H1 (cell line): Measurements from ENCODE around the gene PLEKHN1. TPM values are rescaled to one million over a fixed set of nuclear protein-coding genes. Genes with fewer than 3 reads are reported as not detected.

Source experiments
- CTCF ChIA-PET: fragments of 300-600 bp; sonication (Branson Sonifier 250); formaldehyde crosslinking; loops from one replicate; lab custom pipeline; 2021; ENCODE audit not compliant: partially characterized antibody; lab: Charles Lee
- POLR2A ChIA-PET: fragments of 300-600 bp; sonication (Branson Sonifier 250); formaldehyde crosslinking; loops from one replicate; lab custom pipeline; 2021; ENCODE audit warnings: inconsistent platforms; ENCODE audit not compliant: partially characterized antibody; lab: Charles Lee
- DNase-seq, 2 experiments: peaks; one replicate each; pipeline versions ENCODE4 v3.0.0 to v3.0.0-alpha.2; 2010 to 2022; ENCODE audit warnings: low spot score in 2 of 2, low read depth in 1 of 2, mixed read lengths in 1 of 2
- FAIRE-seq: peaks from 2 replicates; lab custom pipeline; 2011; peaks lifted over from hg19 to GRCh38; lab: Jason Lieb, UNC
- H2AFZ ChIP-seq: 2 replicates; pipeline ENCODE4 v1.8.1; 2012; ENCODE audit warnings: low read length, inconsistent platforms
- H2AK5ac ChIP-seq: 2 replicates; pipeline ENCODE4 v1.6.1; 2013; ENCODE audit warnings: low read depth, low read length
- H2BK120ac ChIP-seq: replicated peaks from 2 replicates; pipeline ENCODE3; 2013; ENCODE audit warnings: low read depth, low read length, inconsistent platforms
- H2BK12ac ChIP-seq: 2 replicates; pipeline ENCODE4 v1.6.1; 2013; ENCODE audit warnings: low read depth, low read length
- H2BK15ac ChIP-seq: 2 replicates; pipeline ENCODE4 v1.6.1; 2013; ENCODE audit warnings: low read length
- H2BK20ac ChIP-seq: 2 replicates; pipeline ENCODE4 v1.6.1; 2013; ENCODE audit warnings: low read length
- H2BK5ac ChIP-seq: 2 replicates; pipeline ENCODE4 v1.6.1; 2013; ENCODE audit warnings: low read depth, low read length
- H3K14ac ChIP-seq: 2 replicates; pipeline ENCODE4 v1.6.1; 2013; ENCODE audit warnings: inconsistent platforms; ENCODE audit not compliant: insufficient read length
- H3K18ac ChIP-seq: 2 replicates; pipeline ENCODE4 v1.6.1; 2013; ENCODE audit warnings: low read length; ENCODE audit errors: extremely low read depth
- H3K23ac ChIP-seq: 2 replicates; pipeline ENCODE4 v1.6.1; 2013; ENCODE audit warnings: inconsistent platforms; ENCODE audit not compliant: insufficient read length
- H3K23me2 ChIP-seq: 2 replicates; pipeline ENCODE4 v1.6.1; 2013; ENCODE audit warnings: low read depth, low read length
- H3K27ac ChIP-seq: 2 replicates; pipeline ENCODE4 v1.6.1; 2011; ENCODE audit warnings: low read depth, low read length, inconsistent platforms
- H3K27me3 ChIP-seq, 4 experiments: replicated peaks in 1 of 4; 1 replicate in 1 of 4; 2 replicates in 3 of 4; pipeline versions ENCODE4 v1.6.1 to v1.8.1; 2011 to 2013; ENCODE audit warnings: low read length in 3 of 4, mild to moderate bottlenecking in 3 of 4, inconsistent platforms in 2 of 4, mixed read lengths in 2 of 4, moderate library complexity in 1 of 4; ENCODE audit not compliant: control insufficient read depth in 3 of 4, insufficient read depth in 3 of 4; ENCODE audit errors: extremely low read depth in 1 of 4
- H3K36me3 ChIP-seq, 4 experiments: 2 replicates each; pipeline versions ENCODE4 v1.6.1 to v1.8.1; 2011 to 2013; ENCODE audit warnings: mild to moderate bottlenecking in 4 of 4, low read length in 3 of 4, moderate library complexity in 2 of 4, control low read depth in 1 of 4, inconsistent platforms in 1 of 4; ENCODE audit not compliant: insufficient read depth in 4 of 4, control insufficient read depth in 2 of 4
- H3K4ac ChIP-seq: replicated peaks from 2 replicates; pipeline ENCODE3; 2013; ENCODE audit warnings: low read length, low read depth, mixed read lengths, inconsistent platforms; ENCODE audit not compliant: insufficient read length
- H3K4me1 ChIP-seq, 4 experiments: replicated peaks in 1 of 4; 1 replicate in 1 of 4; 2 replicates in 3 of 4; pipeline versions ENCODE4 v1.6.1 to v1.8.1; 2011 to 2013; ENCODE audit warnings: low read length in 3 of 4, inconsistent platforms in 2 of 4, mixed read lengths in 1 of 4; ENCODE audit not compliant: insufficient read depth in 4 of 4, control insufficient read depth in 3 of 4
- H3K4me2 ChIP-seq, 2 experiments: 2 replicates each; pipeline versions ENCODE4 v1.6.1 to v1.8.1; 2011 to 2013; ENCODE audit warnings: low read depth in 2 of 2, low read length in 2 of 2, control low read depth in 1 of 2, inconsistent platforms in 1 of 2, mild to moderate bottlenecking in 1 of 2; ENCODE audit not compliant: insufficient read depth in 1 of 2
- H3K4me3 ChIP-seq, 4 experiments: fragments of 200-600, 300-600 bp in 1 of 4; sonication (generic), shearing (Covaris generic), sonication (Bioruptor Twin) in 1 of 4; 2 replicates each; pipeline versions ENCODE4 v1.5.1 to v1.8.1; 2011 to 2016; ENCODE audit warnings: low read length in 4 of 4, low read depth in 3 of 4, control low read depth in 2 of 4, inconsistent platforms in 2 of 4, mild to moderate bottlenecking in 2 of 4, mixed read lengths in 1 of 4, moderate library complexity in 1 of 4; ENCODE audit not compliant: insufficient read depth in 2 of 4; ENCODE audit errors: extremely low read depth in 1 of 4
- H3K56ac ChIP-seq: replicated peaks from 2 replicates; pipeline ENCODE3; 2013; ENCODE audit warnings: low read depth, mild to moderate bottlenecking, mixed read lengths, low read length, inconsistent platforms; ENCODE audit not compliant: insufficient read length
- H3K79me1 ChIP-seq: 2 replicates; pipeline ENCODE4 v1.6.1; 2013; ENCODE audit warnings: low read depth, low read length, control low read depth
- H3K79me2 ChIP-seq, 2 experiments: 2 replicates each; pipeline versions ENCODE4 v1.6.1 to v1.8.1; 2012 to 2013; ENCODE audit warnings: low read length in 2 of 2, mild to moderate bottlenecking in 2 of 2, inconsistent platforms in 1 of 2; ENCODE audit not compliant: insufficient read depth in 2 of 2, control insufficient read depth in 1 of 2
- H3K9ac ChIP-seq, 4 experiments: replicated peaks in 1 of 4; 1 replicate in 1 of 4; 2 replicates in 3 of 4; pipeline versions ENCODE4 v1.6.1 to v1.8.1; 2011 to 2013; ENCODE audit warnings: low read depth in 3 of 4, low read length in 3 of 4, control low read depth in 2 of 4, mild to moderate bottlenecking in 2 of 4, moderate library complexity in 2 of 4, inconsistent platforms in 1 of 4; ENCODE audit errors: extremely low read depth in 1 of 4
- H3K9me3 ChIP-seq, 2 experiments: 2 replicates each; pipeline versions ENCODE4 v1.6.1 to v1.8.1; 2012 to 2013; ENCODE audit warnings: mild to moderate bottlenecking in 2 of 2, moderate library complexity in 2 of 2, control low read depth in 1 of 2, inconsistent platforms in 1 of 2, low read depth in 1 of 2, low read length in 1 of 2, mixed read lengths in 1 of 2; ENCODE audit not compliant: insufficient read depth in 2 of 2
- H4K20me1 ChIP-seq, 2 experiments: replicated peaks in 1 of 2; 2 replicates each; pipeline versions ENCODE3 to v1.8.1; 2011 to 2013; ENCODE audit warnings: inconsistent platforms in 2 of 2, low read length in 2 of 2, mild to moderate bottlenecking in 1 of 2; ENCODE audit not compliant: insufficient read depth in 2 of 2, control insufficient read depth in 1 of 2
- H4K5ac ChIP-seq: 2 replicates; pipeline ENCODE4 v1.6.1; 2013; ENCODE audit warnings: low read length, low read depth, mixed read lengths, inconsistent platforms; ENCODE audit not compliant: insufficient read length
- H4K8ac ChIP-seq: 2 replicates; pipeline ENCODE4 v1.8.0; 2013; ENCODE audit warnings: mild to moderate bottlenecking, moderate library complexity, low read length, inconsistent platforms; ENCODE audit not compliant: insufficient read depth; ENCODE audit errors: extremely low read depth
- H4K91ac ChIP-seq: replicated peaks from 2 replicates; pipeline ENCODE3; 2013; ENCODE audit warnings: low read length, mixed read lengths, inconsistent platforms; ENCODE audit not compliant: insufficient read length
- ATF2 ChIP-seq: IDR thresholded peaks from 2 replicates; pipeline ENCODE4 v1.6.1; 2012; ENCODE audit warnings: low read length, inconsistent platforms
- ATF3 ChIP-seq: IDR thresholded peaks from 2 replicates; pipeline ENCODE4 v1.6.1; 2011; ENCODE audit warnings: low read depth, mild to moderate bottlenecking, low read length; ENCODE audit not compliant: insufficient read depth
- CBX5 ChIP-seq: fragments of 300-800, 300-1000 bp; sonication (generic); IDR thresholded peaks from 2 replicates; pipeline ENCODE4 v1.7.1; 2016; ENCODE audit warnings: antibody characterized with exemption, low read length, low read depth
- CHD1 ChIP-seq: IDR thresholded peaks from 2 replicates; pipeline ENCODE4 v1.6.1; 2012; ENCODE audit warnings: low read depth, low read length, improper control_type of control experiment
- KDM4A ChIP-seq: IDR thresholded peaks from one replicate; pipeline ENCODE4 v1.7.1; 2012; ENCODE audit warnings: low read depth, mild to moderate bottlenecking, moderate library complexity, low read length, inconsistent platforms; ENCODE audit not compliant: severe bottlenecking
- PHF8 ChIP-seq: fragments of 200-600 bp; sonication (generic); conservative IDR thresholded peaks from 2 replicates; pipeline ENCODE4 v1.7.1; 2012; ENCODE audit warnings: low read depth, mild to moderate bottlenecking, inconsistent platforms, low read length, moderate library complexity
- SIX5 ChIP-seq: IDR thresholded peaks from 2 replicates; pipeline ENCODE4 v1.6.1; 2011; ENCODE audit warnings: mild to moderate bottlenecking, low read depth, low read length
- TCF12 ChIP-seq: IDR thresholded peaks from 2 replicates; pipeline ENCODE4 v1.6.1; 2011; ENCODE audit warnings: low read depth, mild to moderate bottlenecking, low read length
- WGBS, 2 experiments: shearing (Covaris generic) in 1 of 2; methylation state at CpG; one replicate each; pipeline versions ENCODE4 v1.1.6 to v1.1.7; 2013 to 2015; ENCODE audit warnings: low lambda C conversion rate in 2 of 2, mixed read lengths in 2 of 2, inconsistent platforms in 1 of 2, low coverage in 1 of 2, missing lambda C conversion rate in 1 of 2; ENCODE audit not compliant: insufficient replicate concordance in 2 of 2, insufficient coverage in 1 of 2, insufficient read length in 1 of 2; ENCODE audit errors: extremely low coverage in 1 of 2, missing lambda C conversion rate in 1 of 2; 5-methylcytosine and 5-hydroxymethylcytosine counted together
- polyA plus RNA-seq, 7 experiments: library from polyadenylated mRNA; depleted of rRNA in 3 of 7; stranded (reverse) in 5 of 7; unstranded in 2 of 7; fragments of >200 nt in 5 of 7; fragments of 200-250 nt in 2 of 7; gene quantifications; 1 replicate in 5 of 7; 2 replicates in 1 of 7; 4 replicates in 1 of 7; pipeline versions ENCODE4 v1.2.1 to v1.2.3, GENCODE V29; 2011 to 2013; ENCODE audit warnings: missing spikeins in 2 of 7, mixed read lengths in 2 of 7
- total RNA-seq: library from RNA; stranded (reverse); fragmentation: NEBNext Ultra II Directional; extraction: Animal tissue kit (Norgen Biotek cat#: 25700); gene quantifications from 2 replicates; pipeline ENCODE4 v1.2.1, GENCODE V29; 2021

The PLEKHN1 gene
- total and polyA plus RNA-seq, 2 of the 8 experiments (the other 6 are each of a cell fraction or from before 2014, with no cell fraction given) = 0.39 to 1.5 TPM

- DNase-seq (no peak), FAIRE-seq (no peak)
- H2BK12ac ChIP-seq = no peak overlapping the region; the same call in 1 of the 2 replicates
- H3K4me2 ChIP-seq = peak overlapping the region; percentile 56 to 71
- no peak overlapping the region for H3K14ac ChIP-seq
- no peak overlapping the region for H3K18ac ChIP-seq
- peaks cover 0 to 5% of the 10 kb centered on the region in 2 experiments for H4K20me1 ChIP-seq
- peaks cover 0 to 18% (median 0%) of the 10 kb centered on the region in 4 experiments; a peak in 1 of 8 replicates for H3K36me3 ChIP-seq
- no peak overlapping the region for H3K9ac ChIP-seq
- no peak overlapping the region for H2BK120ac ChIP-seq
- H3K23ac ChIP-seq = no peak overlapping the region
- no peak overlapping the region for H2BK20ac ChIP-seq
- H3K9me3 ChIP-seq = no peaks in the 10 kb centered on the region; a peak in 1 of 4 replicates
- H3K79me1 ChIP-seq = no peaks in the 10 kb centered on the region
- ChIA-PET POLR2A (interaction anchor here (0.9 to 4.2 kb wide), 9 partner anchors 13 to 37 kb away, joined by 3 to 40 read pairs (median 6); partner anchors contain the start of gene ISG15), CTCF (interaction anchor here (0.6 to 4.7 kb wide), 14 partner anchors 14 to 1547 kb away, joined by 3 to 60 read pairs (median 6); partner anchors contain the start of genes ISG15 and PERM1)
- H3K4ac ChIP-seq = no peak overlapping the region
- H3K27ac ChIP-seq = no peak overlapping the region
- no peak overlapping the region for H4K91ac ChIP-seq
- no peaks in the 10 kb centered on the region for H3K79me2 ChIP-seq
- H2AFZ ChIP-seq = no peak overlapping the region
- H2BK15ac ChIP-seq = 0 out of 2 replicates have a peak overlapping the region, but pooled peaks have one; percentile 16
- peak overlapping the region; percentile 34 to 77 (median 46) for H3K4me3 ChIP-seq
- H3K27me3 ChIP-seq = peaks cover 47 to 82% (median 64%) of the 10 kb centered on the region in 4 experiments
- H3K56ac ChIP-seq = no peak overlapping the region
- H3K4me1 ChIP-seq = peaks cover 0 to 41% (median 20%) of the 10 kb centered on the region in 4 experiments; a peak in 6 of 7 replicates
- H2AK5ac ChIP-seq = no peak overlapping the region; the same call in 1 of the 2 replicates
- 7% methylated on average over 26 of the region's 58 CpGs; no CpG with 5 or more reads in 1 of the 2 experiments for WGBS, 2 experiments
- no peak overlapping the region for H4K5ac ChIP-seq
- no peak overlapping the region; the same call in 1 of the 2 replicates for H2BK5ac ChIP-seq
- peaks cover 13% of the 10 kb centered on the region; the same call in 1 of the 2 replicates for H3K23me2 ChIP-seq
- peak overlapping the region; percentile 95; the same call in 1 of the 2 replicates for H4K8ac ChIP-seq
- TF ChIP-seq CBX5 (no peak), PHF8 (0 out of 2 replicates have a peak, but pooled peaks have one; percentile 17), SIX5 (no peak), ATF3 (no peak), TCF12 (no peak), KDM4A (peak; percentile 55), CHD1 (no peak), ATF2 (peak; percentile 11; the same call in 1 of the 2 replicates)
These were observed 34.9 kb downstream of the PLEKHN1 start for GRCh38 chr1:1001057-1001783.
